Heart left ventricle (tissue), 16 donors: ENCODE results near the gene KATNAL1. TPM values are rescaled to one million over a fixed set of nuclear protein-coding genes. Genes with fewer than 3 reads are reported as not detected.

Experiments used
- ATAC-seq, 4 donors: fragments of 200-7000 bp; cut with Tn5 transposase; one replicate each; pipeline ENCODE4 v1.9.1; 2020 to 2022; ENCODE audit warnings: moderate library complexity in 4 of 4, mild to moderate bottlenecking in 3 of 4, moderate number of reproducible peaks in 1 of 4
- DNase-seq, 5 donors: peaks; one replicate each; pipeline ENCODE4 v3.0.0-alpha.2; 2020
- H3K27ac ChIP-seq, 12 donors: fragments of 200-600 bp; sonication (generic) in 4 of 12; one replicate each; pipeline versions ENCODE4 v1.5.0 to v1.8.0; 2016 to 2022; ENCODE audit warnings: mild to moderate bottlenecking in 2 of 12
- H3K27me3 ChIP-seq, 9 donors: fragments of 200-600 bp; sonication (generic) in 2 of 9; one replicate each; pipeline versions ENCODE4 v1.5.1 to v1.8.0; 2016 to 2022; ENCODE audit warnings: mild to moderate bottlenecking in 3 of 9
- H3K36me3 ChIP-seq, 9 donors: fragments of 200-600 bp; sonication (generic) in 2 of 9; one replicate each; pipeline versions ENCODE4 v1.5.0 to v1.8.0; 2018 to 2022; ENCODE audit warnings: mild to moderate bottlenecking in 2 of 9
- H3K4me1 ChIP-seq, 12 donors: fragments of 200-600 bp; sonication (generic) in 4 of 12; one replicate each; pipeline versions ENCODE4 v1.5.0 to v1.8.0; 2016 to 2022; ENCODE audit warnings: mild to moderate bottlenecking in 3 of 12
- H3K4me3 ChIP-seq, 12 donors: fragments of 200-600 bp; sonication (generic) in 4 of 12; one replicate each; pipeline versions ENCODE4 v1.5.0 to v1.8.0; 2017 to 2022; ENCODE audit warnings: mild to moderate bottlenecking in 9 of 12, moderate library complexity in 4 of 12
- H3K9me3 ChIP-seq, 12 donors: fragments of 200-600 bp; sonication (generic) in 4 of 12; one replicate each; pipeline versions ENCODE4 v1.5.0 to v1.8.0; 2016 to 2022; ENCODE audit warnings: mild to moderate bottlenecking in 1 of 12
- POLR2A ChIP-seq, 2 donors: fragments of 450-650 bp; IDR thresholded peaks; one replicate each; pipeline ENCODE4 v1.6.1; 2017; ENCODE audit warnings: antibody characterized with exemption in 2 of 2, mild to moderate bottlenecking in 2 of 2, moderate library complexity in 2 of 2
- WGBS, 4 donors: extraction: QIAGEN DNeasy Blood & Tissue Kit in 2 of 4; methylation state at CpG; one replicate each; pipeline versions ENCODE4 v1.1.5 to v1.1.7; 2013 to 2018; 5-methylcytosine and 5-hydroxymethylcytosine counted together
- intact Hi-C, 10 donors: fragments of 100-400 bp; cut with DNase I; formaldehyde crosslinking; loops; one replicate each; pipeline versions ENCODE4 v1.11.1 to v1.14.2; 2022
- polyA plus RNA-seq, 2 donors: library from polyadenylated mRNA; stranded (reverse); fragments of 200-250 nt; gene quantifications; one replicate each; pipeline ENCODE4 v1.2.3, GENCODE V29; 2013
- total RNA-seq, 9 donors: library from RNA; depleted of rRNA in 2 of 9; stranded (reverse); fragments of >200 nt in 2 of 9; fragmentation: NEBNext Ultra II Directional in 3 of 9; extraction: Animal tissue kit (Norgen Biotek cat#: 25700) in 3 of 9; gene quantifications; one replicate each; pipeline versions ENCODE4 v1.1.0 to v1.2.4, GENCODE V29; 2016 to 2023
- TF ChIP-seq, protein P1 (sequence below), 12 donors: fragments of 200-600 bp; sonication (generic) in 4 of 12; IDR thresholded peaks; one replicate each; pipeline versions ENCODE4 v1.5.0 to v1.8.0; 2018 to 2022; ENCODE audit warnings: antibody characterized with exemption in 12 of 12, mild to moderate bottlenecking in 5 of 12
- donor health status: ischemic (EF 13 %, LVEDD 7.1; RV severe dilation, severe dysfunction).
- donor health status: healthy with polysubstance abuse.
- donor health status: DM: no; HTN: yes; CAD: no.
- donor health status: DM: no; HTN: no; CAD: no.
- donor health status: ischemic (EF 25% LVEDD 6.9; RV normal size, moderate dysfunction).
- donor health status: ischemic (EF 25% LVEDD 5.7; RV mildly dilated, moderate dysfunction).
- donor health status: healthy.
- donor health status: DM: yes; HTN: yes; CAD: no.
- donor health status: ischemic (EF 35%, LVEDD 5.7; RV mildly dilated, moderate dysfunction).
- donor health status: nonischemic (EF 11% LVEDD 7.7; RV severe dilation, severe dysfunction).
- donor health status: DM: yes; HTN: yes; CAD: no.
- donor health status: PGD.
- donor health status: ischemic (EF 29% LVEDD 5.4; RV normal size, mild dysfunction).
- donor health status: nonischemic (EF 23%, LVEDD 6.1; RV moderate dilation, normal function).

KATNAL1 gene
- total and polyA plus RNA-seq, 11 donors, result 4.6 to 55.3 (median 49.6) TPM

DNA sequence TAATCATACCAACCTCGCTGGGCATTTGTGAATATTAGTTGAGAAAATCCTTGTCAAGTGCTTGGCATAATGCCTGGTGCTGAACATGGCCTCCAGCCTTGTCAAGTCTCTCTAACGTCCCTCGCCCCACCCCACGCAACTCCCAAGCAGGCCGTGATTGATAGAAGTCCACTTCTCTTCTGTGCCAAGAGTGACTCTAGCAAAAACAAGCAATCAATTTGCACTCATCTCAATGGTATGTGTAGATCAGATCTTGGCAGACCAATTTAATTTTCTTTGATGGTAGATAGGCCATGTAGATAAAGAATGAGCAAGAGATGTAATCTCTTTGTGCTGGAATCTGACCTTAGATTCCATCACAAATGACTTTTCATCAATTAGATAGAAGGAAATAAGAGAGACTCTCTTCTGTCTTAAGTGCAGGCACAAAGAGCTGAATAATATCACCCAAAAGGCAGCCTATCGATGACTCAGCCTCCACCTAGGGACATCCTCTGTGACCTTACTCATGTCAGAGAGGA is 31.0 kb upstream of the KATNAL1 start:
- H3K36me3 ChIP-seq, result no peaks in the 10 kb centered on the region
- TF ChIP-seq, protein P1, sequence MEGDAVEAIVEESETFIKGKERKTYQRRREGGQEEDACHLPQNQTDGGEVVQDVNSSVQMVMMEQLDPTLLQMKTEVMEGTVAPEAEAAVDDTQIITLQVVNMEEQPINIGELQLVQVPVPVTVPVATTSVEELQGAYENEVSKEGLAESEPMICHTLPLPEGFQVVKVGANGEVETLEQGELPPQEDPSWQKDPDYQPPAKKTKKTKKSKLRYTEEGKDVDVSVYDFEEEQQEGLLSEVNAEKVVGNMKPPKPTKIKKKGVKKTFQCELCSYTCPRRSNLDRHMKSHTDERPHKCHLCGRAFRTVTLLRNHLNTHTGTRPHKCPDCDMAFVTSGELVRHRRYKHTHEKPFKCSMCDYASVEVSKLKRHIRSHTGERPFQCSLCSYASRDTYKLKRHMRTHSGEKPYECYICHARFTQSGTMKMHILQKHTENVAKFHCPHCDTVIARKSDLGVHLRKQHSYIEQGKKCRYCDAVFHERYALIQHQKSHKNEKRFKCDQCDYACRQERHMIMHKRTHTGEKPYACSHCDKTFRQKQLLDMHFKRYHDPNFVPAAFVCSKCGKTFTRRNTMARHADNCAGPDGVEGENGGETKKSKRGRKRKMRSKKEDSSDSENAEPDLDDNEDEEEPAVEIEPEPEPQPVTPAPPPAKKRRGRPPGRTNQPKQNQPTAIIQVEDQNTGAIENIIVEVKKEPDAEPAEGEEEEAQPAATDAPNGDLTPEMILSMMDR (IDR thresholded peaks at IDR 0.05), result no peak
- TF ChIP-seq POLR2A (IDR thresholded peaks at IDR 0.05), result no peak
- H3K27me3 ChIP-seq, result no peaks in the 10 kb centered on the region
- H3K27ac ChIP-seq, result no peak overlapping the region
- WGBS, 4 donors, result 72 to 81% (median 74%) methylated on average over 6 of the region's 6 CpGs
- no peaks in the 10 kb centered on the region for H3K9me3 ChIP-seq
- H3K4me1 ChIP-seq, result peaks cover 0 to 42% (median 26%) of the 10 kb centered on the region in 12 donors
- no peak overlapping the region for H3K4me3 ChIP-seq
- intact Hi-C loops, result loop anchor here in 4 of 10 donors (5.0 to 10.0 kb wide), 2 partner anchors 204 to 206 kb away; no protein-coding TSS in a partner anchor
- ATAC-seq, result no peak
- no peak for DNase-seq

DNA sequence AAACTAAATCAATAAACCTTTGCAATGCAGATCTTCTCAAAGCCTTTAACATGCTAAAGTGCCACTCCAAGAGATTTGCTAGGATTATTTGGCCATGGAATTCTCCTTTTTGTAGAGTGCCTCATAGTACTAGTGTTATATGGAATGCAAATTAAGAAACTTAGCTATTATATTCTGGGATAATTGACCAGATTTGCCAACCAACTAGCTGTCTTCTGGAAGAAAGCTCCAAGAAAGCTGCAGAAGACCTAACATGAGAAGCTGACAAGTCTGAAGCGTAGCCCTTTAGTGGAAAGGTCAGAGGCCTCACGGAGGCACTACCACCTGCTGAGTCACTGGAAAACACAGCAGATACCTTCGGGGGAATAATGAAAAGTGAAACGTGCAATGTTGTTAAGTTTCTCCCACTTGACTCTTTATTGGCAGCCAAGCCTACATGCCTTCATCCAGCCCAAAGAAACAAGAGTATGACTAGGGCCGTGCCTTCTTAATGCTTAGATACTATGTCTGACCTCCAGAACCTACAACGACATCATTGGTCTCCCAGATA is 29.8 kb upstream of the KATNAL1 start:
- no peaks in the 10 kb centered on the region for H3K27me3 ChIP-seq
- 73 to 79% (median 75%) methylated on average over 6 of the region's 6 CpGs for WGBS, 4 donors
- intact Hi-C loops, result loop anchor here in 4 of 10 donors (5.0 to 10.0 kb wide), 2 partner anchors 202 to 205 kb away; no protein-coding TSS in a partner anchor
- H3K4me3 ChIP-seq, result no peak overlapping the region
- peaks cover 0 to 33% (median 23%) of the 10 kb centered on the region in 12 donors for H3K4me1 ChIP-seq
- H3K36me3 ChIP-seq, result no peaks in the 10 kb centered on the region
- ATAC-seq (no peak), DNase-seq (no peak)
- no peaks in the 10 kb centered on the region for H3K9me3 ChIP-seq
- H3K27ac ChIP-seq, result peak overlapping the region in 1 of 12 donors; percentile 4
- TF ChIP-seq POLR2A (IDR thresholded peaks at IDR 0.05), result no peak
- TF ChIP-seq, protein P1 (IDR thresholded peaks at IDR 0.05), result no peak

DNA sequence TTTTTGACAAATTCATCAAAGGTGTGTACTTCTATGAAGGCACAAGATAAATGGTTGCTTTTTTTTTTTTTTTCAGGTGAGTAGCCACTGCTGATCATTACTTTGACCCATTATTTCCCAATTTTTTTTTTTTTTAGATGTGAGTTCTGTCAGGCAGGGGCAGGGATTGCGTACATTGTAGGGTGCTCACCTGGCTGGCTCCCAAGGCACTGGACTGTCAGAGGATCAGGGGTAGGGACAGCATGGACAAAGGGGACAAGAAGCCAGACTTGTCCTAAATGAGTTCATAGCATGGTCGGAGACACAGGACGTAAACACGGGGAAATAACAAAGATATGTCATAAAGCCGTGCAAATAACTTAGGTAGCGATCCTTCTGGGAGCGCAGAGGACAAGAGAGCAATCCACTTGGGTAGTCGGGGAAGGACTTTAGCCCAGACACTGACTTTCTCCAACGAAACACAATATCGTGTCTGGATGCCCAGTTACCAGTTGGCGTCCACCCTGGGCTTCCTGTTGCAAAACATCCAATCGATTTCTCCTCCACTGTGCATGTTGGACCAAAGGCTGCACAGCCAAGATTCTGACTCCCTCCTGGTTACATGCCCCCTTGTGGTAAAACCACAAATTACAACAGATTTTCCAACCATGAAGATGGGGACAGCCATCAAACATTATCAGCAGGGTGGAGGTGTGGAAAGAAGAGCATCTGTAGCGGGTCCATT is 27.5 kb upstream of the KATNAL1 start:
- Histone ChIP-seq H3K36me3 (no peaks in the 10 kb centered on the region), H3K4me3 (no peak overlapping the region), H3K27ac (no peak overlapping the region), H3K9me3 (no peaks in the 10 kb centered on the region), H3K4me1 (peaks cover 0 to 10% (median 3%) of the 10 kb centered on the region in 12 donors), H3K27me3 (no peaks in the 10 kb centered on the region)
- WGBS, 4 donors, result 81 to 86% (median 83%) methylated on average over 13 of the region's 13 CpGs
- TF ChIP-seq, protein P1 (IDR thresholded peaks at IDR 0.05), result peak in 11 of 12 donors; percentile 32 to 64 (median 39)
- no peak for TF ChIP-seq POLR2A (IDR thresholded peaks at IDR 0.05)
- ATAC-seq (peak in 1 of 4 donors; percentile 14), DNase-seq (no peak)
- intact Hi-C loops, result loop anchor here in 4 of 10 donors (5.0 to 10.0 kb wide), 2 partner anchors 200 to 203 kb away; no protein-coding TSS in a partner anchor

DNA sequence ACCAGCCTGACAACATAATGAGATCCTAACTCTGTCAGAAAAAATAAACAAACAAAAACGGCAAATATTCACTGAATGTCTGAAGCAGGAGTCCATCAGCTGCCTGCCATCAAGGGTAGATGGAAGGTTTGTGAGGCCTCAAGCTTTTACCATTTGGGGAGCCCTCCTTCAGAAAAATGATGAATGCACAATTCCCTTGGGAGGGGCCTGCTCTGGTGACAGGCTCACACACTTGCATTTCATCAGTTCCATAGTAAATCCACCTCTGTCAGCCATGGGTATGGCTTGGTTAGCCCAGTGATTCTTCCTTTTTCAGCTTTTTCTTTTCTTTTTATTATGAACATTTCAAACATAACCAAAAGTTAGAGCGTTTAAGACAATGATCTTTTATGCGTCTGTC is 26.3 kb upstream of the KATNAL1 start:
- TF ChIP-seq, protein P1 (IDR thresholded peaks at IDR 0.05), result no peak
- TF ChIP-seq POLR2A (IDR thresholded peaks at IDR 0.05), result no peak
- 74 to 83% (median 79%) methylated on average over 3 of the region's 3 CpGs for WGBS, 4 donors
- Histone ChIP-seq H3K27ac (no peak overlapping the region), H3K4me3 (no peak overlapping the region), H3K27me3 (no peaks in the 10 kb centered on the region), H3K9me3 (no peaks in the 10 kb centered on the region), H3K4me1 (peaks cover 0 to 6% (median 0%) of the 10 kb centered on the region in 12 donors), H3K36me3 (no peaks in the 10 kb centered on the region)
- no peak for DNase-seq
- intact Hi-C loops, result loop anchor here in 3 of 10 donors (10.0 kb wide), 1 partner anchor 199 kb away; no protein-coding TSS in a partner anchor
- no peak for ATAC-seq
